Smooth muscle cell (in vitro differentiated cells): ENCODE results near the gene CARHSP1. TPM values are rescaled to one million over a fixed set of nuclear protein-coding genes. Genes with fewer than 3 reads are reported as not detected.

Experiments
- DNase-seq: peaks from one replicate; lab custom pipeline; 2025; ENCODE audit not compliant: unreplicated experiment; lab: John Stamatoyannopoulos, UW
- H2AFZ ChIP-seq: fragments of 200-600 bp; sonication (generic); 2 replicates; pipeline ENCODE4 v1.6.0; 2016; ENCODE audit warnings: antibody characterized with exemption, low read depth, mild to moderate bottlenecking
- H3F3A ChIP-seq: fragments of 200-600 bp; sonication (generic); 2 replicates; pipeline ENCODE4 v1.6.0; 2017; ENCODE audit warnings: antibody characterized with exemption, low read depth
- H3K27ac ChIP-seq: fragments of 200-600 bp; sonication (generic); 2 replicates; pipeline ENCODE4 v1.5.1; 2016; ENCODE audit warnings: low read depth, mild to moderate bottlenecking
- H3K27me3 ChIP-seq: fragments of 200-600 bp; sonication (generic); 2 replicates; pipeline ENCODE4 v1.6.1; 2016; ENCODE audit warnings: low read depth, mild to moderate bottlenecking
- H3K36me3 ChIP-seq: fragments of 200-600 bp; sonication (generic); 2 replicates; pipeline ENCODE4 v1.5.1; 2016; ENCODE audit warnings: low read depth
- H3K4me1 ChIP-seq: fragments of 200-600 bp; sonication (generic); 2 replicates; pipeline ENCODE4 v1.5.1; 2016; ENCODE audit warnings: low read depth
- H3K4me2 ChIP-seq: fragments of 200-600 bp; sonication (generic); 2 replicates; pipeline ENCODE4 v1.6.0; 2016; ENCODE audit warnings: mild to moderate bottlenecking
- H3K4me3 ChIP-seq: fragments of 200-600 bp; sonication (generic); 2 replicates; pipeline ENCODE4 v1.5.1; 2016; ENCODE audit warnings: mild to moderate bottlenecking
- H3K79me2 ChIP-seq: fragments of 200-600 bp; sonication (generic); 2 replicates; pipeline ENCODE4 v1.6.0; 2016; ENCODE audit warnings: low read depth, mild to moderate bottlenecking
- H3K9ac ChIP-seq: fragments of 200-600 bp; sonication (generic); 2 replicates; pipeline ENCODE4 v1.6.0; 2016; ENCODE audit warnings: low read depth
- H3K9me3 ChIP-seq: fragments of 200-600 bp; sonication (generic); replicated peaks from 2 replicates; pipeline ENCODE4 v1.5.1; 2016; ENCODE audit warnings: low read depth
- H4K20me1 ChIP-seq: fragments of 200-600 bp; sonication (generic); 2 replicates; pipeline ENCODE4 v1.6.0; 2016; ENCODE audit warnings: low read depth
- WGBS: methylation state at CpG from one replicate; pipeline ENCODE4 v1.1.7; 2016; ENCODE audit warnings: low lambda C conversion rate; 5-methylcytosine and 5-hydroxymethylcytosine counted together
- polyA plus RNA-seq: library from polyadenylated mRNA; unstranded; fragments of >200 nt; fragmentation: Nextera tagmentation; extraction: Ambion mirVana; gene quantifications from 2 replicates; pipeline ENCODE4 v1.2.1, GENCODE V29; 2016
- total RNA-seq: library from RNA; depleted of rRNA; stranded (reverse); fragments of >200 nt; gene quantifications from 2 replicates; pipeline ENCODE4 v1.2.3, GENCODE V29; 2014
- TF ChIP-seq, protein P1 (sequence below): fragments of 200-600 bp; sonication (generic); IDR thresholded peaks from 2 replicates; pipeline ENCODE4 v1.5.1; 2017; ENCODE audit warnings: borderline replicate concordance, mild to moderate bottlenecking, antibody characterized with exemption; ENCODE audit not compliant: insufficient read depth, poor library complexity, severe bottlenecking

Gene CARHSP1
- total and polyA plus RNA-seq, 2 experiments from 2014 or later = 62.6 to 94.0 TPM

DNA sequence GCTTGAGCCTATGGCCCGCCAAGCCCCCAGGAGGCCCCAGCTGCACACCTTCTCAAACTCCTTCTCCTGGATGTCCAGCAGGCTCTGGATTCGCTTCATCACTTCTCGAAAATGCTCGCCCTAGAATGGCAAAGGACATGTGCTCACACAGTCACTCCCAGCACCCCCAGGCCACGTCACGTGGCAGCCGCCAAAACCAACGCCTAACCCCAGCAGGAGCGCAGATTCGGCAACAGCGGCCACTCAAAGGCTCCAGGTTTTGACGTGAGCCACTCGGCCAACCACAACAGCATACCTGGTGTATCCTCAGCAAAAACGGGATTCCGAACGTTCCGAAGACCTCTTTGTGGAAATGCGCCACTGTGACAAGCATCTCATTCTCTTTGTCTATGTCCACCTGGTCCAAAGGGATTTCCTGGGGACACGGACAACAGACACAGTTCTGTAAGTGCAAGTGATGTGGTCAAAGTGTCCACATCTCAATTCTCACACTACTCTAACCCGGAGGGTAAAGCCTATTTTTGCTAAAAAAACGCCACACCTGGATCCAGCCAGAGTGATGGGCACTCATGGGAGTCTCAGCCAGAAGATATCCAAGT is 26.0 kb upstream of the CARHSP1 start:
- H2AFZ ChIP-seq = no peak overlapping the region
- no peak overlapping the region for H3K4me2 ChIP-seq
- DNase-seq = no peak
- peaks cover 37% of the 10 kb centered on the region for H3K36me3 ChIP-seq
- 98% methylated on average over 21 of the region's 21 CpGs for WGBS
- H3K27ac ChIP-seq = no peak overlapping the region
- H3K4me1 ChIP-seq = no peaks in the 10 kb centered on the region
- no peak overlapping the region for H3K4me3 ChIP-seq
- no peaks in the 10 kb centered on the region for H3K9me3 ChIP-seq
- TF ChIP-seq, protein P1, sequence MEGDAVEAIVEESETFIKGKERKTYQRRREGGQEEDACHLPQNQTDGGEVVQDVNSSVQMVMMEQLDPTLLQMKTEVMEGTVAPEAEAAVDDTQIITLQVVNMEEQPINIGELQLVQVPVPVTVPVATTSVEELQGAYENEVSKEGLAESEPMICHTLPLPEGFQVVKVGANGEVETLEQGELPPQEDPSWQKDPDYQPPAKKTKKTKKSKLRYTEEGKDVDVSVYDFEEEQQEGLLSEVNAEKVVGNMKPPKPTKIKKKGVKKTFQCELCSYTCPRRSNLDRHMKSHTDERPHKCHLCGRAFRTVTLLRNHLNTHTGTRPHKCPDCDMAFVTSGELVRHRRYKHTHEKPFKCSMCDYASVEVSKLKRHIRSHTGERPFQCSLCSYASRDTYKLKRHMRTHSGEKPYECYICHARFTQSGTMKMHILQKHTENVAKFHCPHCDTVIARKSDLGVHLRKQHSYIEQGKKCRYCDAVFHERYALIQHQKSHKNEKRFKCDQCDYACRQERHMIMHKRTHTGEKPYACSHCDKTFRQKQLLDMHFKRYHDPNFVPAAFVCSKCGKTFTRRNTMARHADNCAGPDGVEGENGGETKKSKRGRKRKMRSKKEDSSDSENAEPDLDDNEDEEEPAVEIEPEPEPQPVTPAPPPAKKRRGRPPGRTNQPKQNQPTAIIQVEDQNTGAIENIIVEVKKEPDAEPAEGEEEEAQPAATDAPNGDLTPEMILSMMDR = no peak
- H3K79me2 ChIP-seq = peaks cover 3% of the 10 kb centered on the region
- peaks cover 78% of the 10 kb centered on the region for H4K20me1 ChIP-seq
- H3K27me3 ChIP-seq = no peaks in the 10 kb centered on the region
- H3K9ac ChIP-seq = no peak overlapping the region
- H3F3A ChIP-seq = peaks cover 6% of the 10 kb centered on the region

DNA sequence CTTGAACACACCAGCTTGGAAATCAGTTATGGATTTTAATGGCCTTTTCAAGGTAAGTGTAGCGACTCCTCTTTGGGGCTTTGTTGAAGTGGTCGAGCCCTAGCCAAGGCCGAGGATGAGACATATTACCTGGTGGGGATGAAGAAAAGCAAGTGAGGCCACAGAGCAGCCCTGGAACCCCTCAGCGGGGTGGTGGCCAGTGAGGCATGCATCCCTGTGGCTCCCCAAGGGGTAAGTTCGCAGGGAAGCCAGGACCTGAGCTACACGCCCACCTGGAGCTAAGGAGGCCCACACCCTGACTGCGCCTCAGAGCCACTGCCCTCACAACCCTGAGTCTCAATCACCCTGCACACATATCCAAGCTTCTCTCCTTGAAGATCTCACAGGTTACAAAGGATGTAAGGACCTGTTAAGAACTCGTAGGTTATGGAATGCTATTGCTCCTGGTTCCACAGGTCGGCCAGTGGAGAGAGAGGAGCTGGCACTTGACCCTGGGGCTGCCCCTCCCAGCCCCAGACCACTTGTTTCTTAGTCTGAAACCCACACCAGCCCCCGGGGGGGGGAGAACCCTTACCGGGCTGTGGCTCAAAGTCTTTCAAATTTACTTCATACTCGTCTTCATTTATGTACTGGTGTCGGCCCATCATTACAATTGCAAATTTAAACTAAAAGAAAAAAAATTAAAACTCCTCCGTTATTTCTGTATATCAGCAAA is 25.3 kb upstream of the CARHSP1 start:
- TF ChIP-seq, protein P1 = no peak
- no peaks in the 10 kb centered on the region for H3K9me3 ChIP-seq

DNA sequence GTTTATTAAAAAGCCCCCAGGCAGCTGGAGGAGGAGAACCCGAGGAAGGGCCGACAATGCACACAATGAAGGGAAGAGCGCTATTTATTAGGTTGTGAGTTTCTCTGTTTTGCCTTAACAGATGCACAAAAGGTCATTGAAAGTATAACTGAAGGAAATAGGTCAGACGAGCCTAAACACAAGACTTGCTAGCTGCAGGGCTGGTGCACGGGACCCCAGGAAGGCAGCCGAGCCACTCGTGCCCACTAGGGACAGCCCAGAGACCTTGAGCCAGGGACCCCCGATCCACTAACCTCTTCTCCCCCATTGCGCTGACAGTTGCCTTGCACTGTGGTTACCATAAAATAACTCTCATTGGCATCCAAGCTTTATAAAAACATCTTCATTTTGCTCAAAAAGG is 24.6 kb upstream of the CARHSP1 start:
- Histone ChIP-seq H3K9me3 (no peaks in the 10 kb centered on the region), H3K27ac (no peak overlapping the region), H3K4me1 (no peaks in the 10 kb centered on the region), H3F3A (peaks cover 3% of the 10 kb centered on the region), H3K79me2 (peaks cover 3% of the 10 kb centered on the region), H2AFZ (no peak overlapping the region), H3K9ac (no peak overlapping the region), H3K4me2 (no peak overlapping the region), H4K20me1 (peaks cover 81% of the 10 kb centered on the region), H3K27me3 (no peaks in the 10 kb centered on the region), H3K36me3 (peaks cover 35% of the 10 kb centered on the region), H3K4me3 (no peak overlapping the region)
- DNase-seq = no peak
- 95% methylated on average over 9 of the region's 9 CpGs for WGBS
- TF ChIP-seq, protein P1 = no peak

More for the DNA sequence above, 25.3 kb upstream of the CARHSP1 start:
- no peaks in the 10 kb centered on the region for H3K4me1 ChIP-seq
- peaks cover 3% of the 10 kb centered on the region for H3K79me2 ChIP-seq
- peaks cover 80% of the 10 kb centered on the region for H4K20me1 ChIP-seq
- peaks cover 6% of the 10 kb centered on the region for H3F3A ChIP-seq
- H3K4me2 ChIP-seq = no peak overlapping the region
- H3K27ac ChIP-seq = no peak overlapping the region
- H3K4me3 ChIP-seq = no peak overlapping the region
- H3K36me3 ChIP-seq = peaks cover 37% of the 10 kb centered on the region
- 91% methylated on average over 14 of the region's 14 CpGs for WGBS
- no peaks in the 10 kb centered on the region for H3K27me3 ChIP-seq
- H3K9ac ChIP-seq = no peak overlapping the region
- H2AFZ ChIP-seq = no peak overlapping the region
- DNase-seq = no peak
